ENCODE results near the gene TIAM2. TPM values are rescaled to one million over a fixed set of nuclear protein-coding genes. Genes with fewer than 3 reads are reported as not detected.

Gene TIAM2
- total RNA-seq, 2 experiments from 2014 or later, result 4.4 to 5.3 TPM

- H3K4me3 ChIP-seq (ENCODE audit: low read length), result no peak overlapping the region
- DNase-seq, result no peak
- Mint-ChIP-seq H3K27ac (no peak overlapping the region), H3K27me3 (peaks cover under 1% of the 10 kb centered on the region), H3K36me3 (ENCODE audit: low read depth) (no peaks in the 10 kb centered on the region), H3K4me3 (no peak overlapping the region), H3K4me1 (ENCODE audit: low read depth) (no peaks in the 10 kb centered on the region), H3K9me3 (no peaks in the 10 kb centered on the region)
- H3K9me3 ChIP-seq (ENCODE audit: control insufficient read depth in 1 of 2, insufficient read depth in 1 of 2, low read length in 2 of 2), result peaks cover 0 to 13% of the 10 kb centered on the region in 2 experiments
- no peaks in the 10 kb centered on the region for H3K27me3 ChIP-seq (ENCODE audit: control insufficient read depth in 1 of 2, insufficient read depth in 2 of 2, low read length in 2 of 2)
- ATAC-seq (ENCODE audit: poor library complexity), result no peak
- no peaks in the 10 kb centered on the region for H3K36me3 ChIP-seq (ENCODE audit: insufficient read depth, low read length)
- no peak for TF ChIP-seq CTCF (IDR thresholded peaks at IDR 0.05)
- H3K27ac ChIP-seq (ENCODE audit: low read depth in 1 of 2, low read length in 2 of 2), result no peak overlapping the region
- intact Hi-C loops (cut with DNase I, micrococcal nuclease), result no loop called here
- POLR2A ChIA-PET, result no interaction called here
- no peaks in the 10 kb centered on the region for H3K4me1 ChIP-seq (ENCODE audit: insufficient read depth, low read length)
- CTCF ChIA-PET, result no interaction called here
Measured at GRCh38 chr6:155232848-155233247, 237.7 kb downstream of the TIAM2 start.

DNA sequence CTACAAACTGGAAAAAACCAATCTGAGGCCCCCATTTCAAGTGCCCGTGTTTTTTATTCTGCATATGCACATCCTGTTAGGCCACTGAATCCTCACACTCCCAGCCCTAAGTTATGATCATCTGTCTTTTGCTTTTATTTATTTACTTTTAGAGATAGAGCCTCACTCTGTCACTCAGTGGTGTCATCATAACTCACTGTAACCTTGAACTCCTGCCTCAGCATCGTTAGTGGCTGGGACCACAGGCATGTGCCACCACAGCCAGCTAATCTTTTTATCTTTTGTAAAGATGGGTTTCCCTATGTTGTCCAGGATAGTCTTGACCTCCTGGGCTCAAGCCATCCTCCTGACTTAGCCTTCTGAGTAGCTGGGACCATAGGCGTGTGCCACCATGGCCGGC is 239.1 kb downstream of the TIAM2 start:
- no peaks in the 10 kb centered on the region for H3K36me3 Mint-ChIP-seq (ENCODE audit: low read depth)
- no peak overlapping the region for H3K4me3 Mint-ChIP-seq
- DNase-seq (no peak), ATAC-seq (ENCODE audit: poor library complexity) (no peak)
- peaks cover 2% of the 10 kb centered on the region for H3K9me3 Mint-ChIP-seq
- no peak overlapping the region for H3K27ac Mint-ChIP-seq
- Histone ChIP-seq H3K4me1 (ENCODE audit: insufficient read depth, low read length) (no peaks in the 10 kb centered on the region), H3K27ac (ENCODE audit: low read depth in 1 of 2, low read length in 2 of 2) (no peak overlapping the region), H3K9me3 (ENCODE audit: control insufficient read depth in 1 of 2, insufficient read depth in 1 of 2, low read length in 2 of 2) (peaks cover 0 to 10% of the 10 kb centered on the region in 2 experiments), H3K4me3 (ENCODE audit: low read length) (no peak overlapping the region), H3K36me3 (ENCODE audit: insufficient read depth, low read length) (no peaks in the 10 kb centered on the region), H3K27me3 (ENCODE audit: control insufficient read depth in 1 of 2, insufficient read depth in 2 of 2, low read length in 2 of 2) (no peaks in the 10 kb centered on the region)
- POLR2A ChIA-PET, result no interaction called here
- H3K4me1 Mint-ChIP-seq (ENCODE audit: low read depth), result no peaks in the 10 kb centered on the region
- peaks cover 12% of the 10 kb centered on the region for H3K27me3 Mint-ChIP-seq
- no peak for TF ChIP-seq CTCF (IDR thresholded peaks at IDR 0.05)
- CTCF ChIA-PET, result no interaction called here
- intact Hi-C loops (cut with DNase I, micrococcal nuclease), result no loop called here

GRCh38 chr6:155234687-155235086 is 239.6 kb downstream of the TIAM2 start:
- H3K9me3 ChIP-seq (ENCODE audit: control insufficient read depth in 1 of 2, insufficient read depth in 1 of 2, low read length in 2 of 2), result peaks cover 0 to 10% of the 10 kb centered on the region in 2 experiments
- intact Hi-C loops (cut with DNase I, micrococcal nuclease), result no loop called here
- Mint-ChIP-seq H3K36me3 (ENCODE audit: low read depth) (no peaks in the 10 kb centered on the region), H3K9me3 (peaks cover 2% of the 10 kb centered on the region), H3K4me3 (no peak overlapping the region), H3K27ac (no peak overlapping the region), H3K27me3 (peaks cover 12% of the 10 kb centered on the region), H3K4me1 (ENCODE audit: low read depth) (no peaks in the 10 kb centered on the region)
- H3K27ac ChIP-seq (ENCODE audit: low read depth in 1 of 2, low read length in 2 of 2), result no peak overlapping the region
- H3K4me1 ChIP-seq (ENCODE audit: insufficient read depth, low read length), result no peaks in the 10 kb centered on the region
- DNase-seq, result no peak
- no peaks in the 10 kb centered on the region for H3K36me3 ChIP-seq (ENCODE audit: insufficient read depth, low read length)
- ATAC-seq (ENCODE audit: poor library complexity), result no peak
- TF ChIP-seq CTCF (IDR thresholded peaks at IDR 0.05), result no peak
- H3K27me3 ChIP-seq (ENCODE audit: control insufficient read depth in 1 of 2, insufficient read depth in 2 of 2, low read length in 2 of 2), result no peaks in the 10 kb centered on the region
- no peak overlapping the region for H3K4me3 ChIP-seq (ENCODE audit: low read length)
- CTCF ChIA-PET, result no interaction called here
- POLR2A ChIA-PET, result no interaction called here

Data from CD4-positive, alpha-beta T cell (primary cell).